ENCODE measurements around the gene FHDC1.

GRCh38 chr4:152909901-152910300 is 26.2 kb upstream of the FHDC1 start:
- TF ChIP-seq CTCF (IDR thresholded peaks at IDR 0.05) (no peak), POLR2A (IDR thresholded peaks at IDR 0.05) (no peak)

Measured in esophagus squamous epithelium (tissue), 4 donors.